Measurements from ENCODE around the gene SLC7A5.
"Not testable (repeated sequence)": the region's sequence is repeated elsewhere in the genome, so short reads cannot be mapped to it uniquely, and the experiment has no call there.

Gene SLC7A5

DNA sequence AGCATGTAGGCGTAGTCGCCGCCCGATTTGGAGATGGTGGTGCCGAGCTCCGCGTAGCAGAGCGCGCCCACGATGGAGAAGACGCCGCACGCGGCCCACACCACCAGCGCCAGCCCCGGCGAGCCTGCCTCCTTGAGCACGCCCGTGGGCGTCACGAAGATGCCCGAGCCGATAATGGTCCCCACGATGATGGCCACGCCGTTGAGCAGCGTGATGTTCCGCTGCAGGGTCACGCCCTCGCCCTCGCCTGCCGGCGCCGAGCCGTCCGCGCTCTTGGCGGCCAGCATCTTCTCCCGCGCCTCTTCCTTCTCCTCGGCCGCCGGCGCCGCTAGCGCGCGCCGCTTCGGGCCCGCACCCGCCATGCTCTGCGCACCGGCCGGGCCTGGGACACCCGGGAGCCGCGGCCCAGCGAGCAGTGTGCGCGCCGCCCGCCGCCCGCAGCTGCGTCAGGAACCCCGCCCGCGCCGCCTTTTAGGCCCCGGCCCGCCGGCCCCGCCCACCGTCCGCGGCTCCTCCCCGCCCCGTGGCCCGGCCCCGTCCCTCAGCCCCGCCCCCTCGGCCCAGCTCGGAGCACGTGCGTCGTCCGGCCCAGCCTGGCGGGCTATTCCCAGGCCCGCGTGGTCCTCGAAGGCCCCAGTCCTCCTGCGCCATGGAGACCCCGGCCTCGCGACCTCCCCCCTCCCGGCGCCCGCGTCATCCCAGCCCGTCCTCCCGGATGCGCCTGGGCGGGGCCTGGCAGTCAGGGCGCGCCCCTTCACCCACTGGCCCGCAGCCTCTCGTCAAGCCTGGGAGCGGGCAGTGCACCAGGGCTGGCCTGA, at the start of gene SLC7A5:
SLC7A5 (minus strand) TSS at position 447 of the 818 bp plus-strand sequence; CDS start at position 362, 85 bp downstream.
- not testable (repeated sequence) for DNase-seq (ENCODE audit: low spot score)

DNA sequence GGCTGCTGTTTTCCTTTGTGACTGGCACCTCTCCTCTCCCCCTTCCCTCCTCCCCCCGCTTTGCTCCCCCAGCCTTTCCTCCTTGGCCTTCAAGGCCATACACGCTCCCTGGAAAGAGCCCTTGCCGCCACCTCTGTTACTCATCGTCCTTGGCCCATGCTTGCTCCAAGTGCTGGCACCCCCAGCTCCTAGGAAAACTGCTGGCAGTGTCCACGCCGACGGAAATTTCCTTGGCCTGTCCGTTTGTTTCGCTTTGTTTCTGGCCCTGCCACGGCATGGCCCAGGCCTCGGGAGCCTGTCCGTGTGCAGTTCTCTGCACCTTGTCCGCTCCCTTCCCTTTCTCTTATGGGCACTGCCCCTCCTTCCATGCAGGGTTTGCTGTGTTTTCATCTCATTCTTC, 49.0 kb upstream of the SLC7A5 start:
- DNase-seq (ENCODE audit: low spot score): no peak

DNA sequence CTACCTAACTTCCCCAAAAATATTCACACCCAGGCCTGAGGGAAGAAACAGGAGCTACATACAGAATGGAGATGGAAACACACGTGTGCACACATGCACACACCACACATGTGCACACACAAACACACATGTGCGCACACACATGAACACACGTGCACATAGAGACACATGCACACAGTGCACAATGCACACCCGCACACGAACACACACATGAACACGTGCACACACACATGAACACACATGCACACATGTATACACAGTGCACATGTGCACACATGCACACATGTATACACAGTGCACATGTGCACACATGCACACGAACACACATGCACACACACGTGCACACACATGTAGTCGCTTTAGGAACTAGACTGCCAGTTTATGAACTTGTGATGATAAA, 48.2 kb upstream of the SLC7A5 start:
- no peak for DNase-seq (ENCODE audit: low spot score)

DNA sequence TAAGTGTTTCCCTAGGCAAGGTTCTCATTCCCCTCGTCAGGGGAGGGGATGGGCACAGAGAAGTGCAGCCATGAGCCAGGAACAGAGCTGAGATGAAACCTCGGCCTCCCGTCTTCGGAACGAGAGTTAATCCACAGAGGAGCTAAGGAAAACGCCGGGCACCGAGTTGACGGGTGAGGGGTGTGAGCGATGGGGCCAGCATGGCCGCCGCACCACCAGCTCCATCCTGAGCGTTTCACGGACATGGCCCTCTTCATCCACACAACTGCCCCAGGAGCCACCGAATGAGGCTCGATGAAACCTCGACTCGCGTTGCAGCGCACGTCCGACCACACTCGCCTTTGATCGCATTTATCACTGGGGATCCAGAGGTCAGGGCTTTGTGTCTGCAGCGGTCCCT, 45.5 kb upstream of the SLC7A5 start:
- no peak for DNase-seq (ENCODE audit: low spot score)

DNA sequence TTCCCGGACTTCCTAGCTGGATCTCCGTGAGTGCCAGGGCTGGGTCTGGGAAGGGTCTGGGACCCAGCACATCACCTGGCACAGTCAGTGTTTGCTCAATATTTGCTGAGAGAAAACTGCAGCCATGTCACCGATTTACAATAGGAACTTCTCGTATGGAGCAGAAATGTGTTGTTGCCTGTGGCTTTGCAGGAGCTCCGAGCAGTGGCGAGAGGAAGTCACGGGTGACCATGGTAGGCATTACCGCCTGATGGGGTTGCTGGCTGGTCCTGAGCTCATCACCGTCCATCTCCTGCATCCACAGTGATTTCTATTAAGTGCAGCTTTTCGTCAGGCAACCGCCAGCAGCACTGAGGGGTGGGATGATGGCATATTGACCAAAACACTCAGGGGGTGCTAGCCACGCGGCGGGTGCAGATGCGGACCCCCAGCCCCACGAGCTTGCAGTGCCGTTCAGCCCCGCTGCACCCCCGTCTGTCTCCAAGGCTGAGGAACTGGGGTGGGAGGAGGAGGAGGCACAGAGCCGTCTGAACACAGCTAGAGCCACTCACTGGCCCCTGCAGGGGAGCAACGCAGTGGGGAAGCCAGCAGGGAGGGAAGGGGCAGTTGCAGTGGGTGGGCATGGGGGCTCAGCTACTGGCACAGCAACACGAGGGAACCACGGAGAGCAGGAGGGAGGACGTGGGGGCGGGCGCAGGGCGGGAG, 44.9 kb upstream of the SLC7A5 start:
- not testable (repeated sequence) for DNase-seq (ENCODE audit: low spot score)

DNA sequence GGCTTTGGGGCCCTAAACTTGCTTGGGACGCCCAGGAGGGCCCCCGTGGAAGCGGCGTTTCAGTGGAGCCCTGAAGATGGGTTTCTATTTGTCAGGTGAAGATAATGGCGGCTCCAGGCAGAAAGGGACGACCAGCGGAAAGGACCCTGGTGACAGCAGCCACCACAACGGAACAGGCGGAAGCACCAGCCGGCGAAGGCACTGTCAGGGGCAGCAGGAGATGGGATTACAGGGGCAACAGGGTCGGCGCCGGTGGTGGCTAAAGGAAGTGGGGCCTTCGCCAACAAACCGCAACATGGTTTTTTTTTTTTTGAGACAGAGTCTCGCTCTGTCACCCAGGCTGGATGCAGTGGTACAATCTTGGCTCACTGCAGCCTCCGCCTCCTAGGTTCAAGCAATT, 43.4 kb upstream of the SLC7A5 start:
- DNase-seq (ENCODE audit: low spot score): not testable (repeated sequence)

DNA sequence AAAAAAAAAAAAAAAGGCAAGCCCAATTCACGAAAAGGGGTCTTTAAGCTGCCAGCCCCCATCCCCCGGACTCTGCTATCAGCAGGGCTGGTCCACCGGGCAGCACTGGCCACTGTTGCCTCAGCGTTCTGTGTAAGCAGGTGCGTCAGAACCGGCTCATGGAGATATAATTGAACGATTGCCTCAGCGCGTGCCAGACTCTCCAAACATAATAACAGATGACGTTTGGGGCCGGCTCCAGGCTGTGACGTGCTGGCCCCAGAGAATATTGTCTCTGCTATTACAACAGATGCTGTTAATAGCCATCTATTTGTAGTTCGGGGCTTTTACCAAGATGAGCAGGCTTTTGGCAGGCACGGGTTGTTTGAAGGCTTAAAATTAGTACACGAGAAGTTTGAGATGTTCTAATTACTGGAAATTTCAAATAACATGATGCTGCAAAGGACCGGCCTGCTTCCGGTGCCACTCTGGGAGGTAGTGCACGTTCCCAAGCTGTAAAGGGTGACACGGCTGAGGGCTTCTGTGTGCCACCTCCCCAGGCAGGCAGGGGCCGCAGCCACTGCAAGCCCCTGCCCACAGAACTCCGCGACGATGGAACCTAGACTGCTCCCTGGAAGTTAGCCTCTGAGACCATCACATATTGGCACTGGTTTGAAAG, 41.9 kb upstream of the SLC7A5 start:
- not testable (repeated sequence) for DNase-seq (ENCODE audit: low spot score)

DNA sequence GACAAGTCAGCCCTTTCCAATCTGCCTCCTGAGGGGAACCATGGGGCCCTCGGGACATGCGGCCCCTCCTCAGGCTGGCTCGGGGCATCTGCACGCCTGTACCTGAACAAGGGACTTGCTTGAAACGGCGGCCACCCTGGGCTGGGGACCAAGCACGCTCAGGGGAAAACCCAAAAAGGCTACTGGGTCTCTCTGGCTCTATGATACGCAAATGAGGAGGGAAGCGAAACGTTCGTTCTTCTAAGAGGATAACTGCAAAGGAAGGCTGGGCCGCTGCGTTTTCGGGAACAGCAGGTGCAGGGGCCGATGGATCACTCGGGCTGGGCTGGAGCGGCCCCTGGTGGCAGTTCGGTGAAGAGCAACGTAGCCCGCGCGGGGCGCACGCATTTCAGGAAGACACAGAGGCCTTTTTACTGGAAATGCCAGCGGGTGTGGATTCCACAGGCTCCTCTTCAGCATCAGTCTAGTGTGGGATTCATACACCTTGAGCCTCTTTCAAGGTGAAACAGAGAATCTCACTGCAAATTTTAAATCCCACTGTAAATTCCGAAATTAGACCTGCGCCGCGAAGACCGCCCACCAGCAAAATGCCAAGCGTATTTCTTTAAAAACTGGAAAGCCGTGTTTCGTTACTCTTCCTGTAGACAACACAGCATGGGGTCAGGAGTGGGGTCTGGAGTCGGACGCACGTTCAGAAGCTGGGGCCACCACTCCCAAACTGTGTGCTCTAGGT, 40.1 kb upstream of the SLC7A5 start:
- DNase-seq (ENCODE audit: low spot score): peak; percentile 93

DNA sequence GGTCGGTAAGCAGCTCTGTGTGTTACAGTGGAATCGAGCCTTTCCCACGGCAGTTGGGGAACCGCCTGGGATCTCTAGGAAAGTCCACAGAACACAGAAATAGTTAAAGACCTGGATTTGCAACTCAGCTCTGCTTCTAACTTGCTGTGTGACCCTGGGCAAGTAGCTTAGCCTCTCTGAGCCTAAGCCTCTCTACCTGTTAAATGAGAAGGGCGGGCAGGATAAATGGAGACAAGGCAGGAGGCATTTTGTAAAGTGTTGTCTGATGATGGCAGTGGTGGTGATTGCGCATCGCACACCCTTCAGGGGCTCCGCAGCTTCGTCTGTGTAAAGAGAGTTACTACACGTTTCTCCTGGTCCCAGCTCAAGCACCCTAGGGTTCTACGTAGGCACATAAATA, 38.8 kb upstream of the SLC7A5 start:
- DNase-seq (ENCODE audit: low spot score): not testable (repeated sequence)

DNA sequence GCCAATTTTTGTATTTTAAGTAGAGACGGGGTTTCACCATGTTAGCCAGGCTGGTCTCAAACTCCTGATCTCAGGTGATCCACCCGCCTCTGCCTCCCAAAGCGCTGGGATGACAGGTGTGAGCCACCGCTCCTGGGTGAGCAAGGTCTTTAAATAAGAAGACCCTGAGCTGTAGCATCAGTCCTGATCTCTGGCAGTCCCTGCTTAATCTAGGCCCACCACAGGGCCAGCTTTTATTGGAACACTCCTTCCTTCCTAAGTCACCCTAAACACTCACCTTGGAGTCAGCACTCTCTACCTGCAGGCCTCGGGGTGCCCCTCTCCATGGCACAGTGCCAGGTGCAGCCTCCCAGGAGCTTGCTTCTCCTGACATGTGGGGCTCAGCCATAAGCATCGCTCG, 36.2 kb upstream of the SLC7A5 start:
- not testable (repeated sequence) for DNase-seq (ENCODE audit: low spot score)

DNA sequence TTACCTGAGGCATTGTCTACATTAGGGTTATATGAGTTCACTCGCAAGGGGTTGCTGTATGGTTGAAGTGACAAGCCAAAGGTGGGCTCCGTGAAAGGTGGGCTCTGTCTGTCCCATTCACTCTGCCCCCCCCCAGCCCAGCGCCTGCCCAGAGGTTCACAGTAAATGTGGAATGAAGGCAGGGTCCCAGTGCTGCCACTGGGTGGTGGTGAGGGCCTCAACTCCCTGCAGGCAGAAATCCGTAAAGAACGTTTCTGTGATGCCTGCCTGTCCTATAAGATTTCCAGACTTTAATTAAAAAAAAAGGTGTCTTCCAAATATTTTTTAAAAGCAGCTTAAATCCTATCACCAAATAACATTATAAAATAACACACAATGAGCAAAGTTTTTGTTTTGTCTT, 35.7 kb upstream of the SLC7A5 start:
- not testable (repeated sequence) for DNase-seq (ENCODE audit: low spot score)

DNA sequence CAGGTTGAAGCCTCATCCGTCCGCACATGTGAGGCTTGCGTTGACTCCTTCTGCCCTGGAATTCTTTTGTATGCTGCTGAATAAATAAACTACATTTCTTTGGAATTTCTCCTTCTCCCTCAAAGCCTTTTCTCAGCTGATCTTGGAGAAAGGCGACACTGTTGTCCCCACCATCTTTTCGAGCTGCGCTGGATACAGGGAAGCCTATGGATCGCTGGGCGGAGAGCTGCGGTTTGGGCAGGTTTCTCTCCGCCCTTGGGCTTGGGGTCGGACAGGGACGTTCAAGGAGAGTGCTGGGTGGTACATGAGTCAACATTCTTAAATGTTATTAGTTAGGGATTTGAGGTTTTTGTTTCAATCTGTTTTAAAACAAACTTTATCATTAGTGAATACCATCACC, 31.2 kb upstream of the SLC7A5 start:
- DNase-seq (ENCODE audit: low spot score): not testable (repeated sequence)

DNA sequence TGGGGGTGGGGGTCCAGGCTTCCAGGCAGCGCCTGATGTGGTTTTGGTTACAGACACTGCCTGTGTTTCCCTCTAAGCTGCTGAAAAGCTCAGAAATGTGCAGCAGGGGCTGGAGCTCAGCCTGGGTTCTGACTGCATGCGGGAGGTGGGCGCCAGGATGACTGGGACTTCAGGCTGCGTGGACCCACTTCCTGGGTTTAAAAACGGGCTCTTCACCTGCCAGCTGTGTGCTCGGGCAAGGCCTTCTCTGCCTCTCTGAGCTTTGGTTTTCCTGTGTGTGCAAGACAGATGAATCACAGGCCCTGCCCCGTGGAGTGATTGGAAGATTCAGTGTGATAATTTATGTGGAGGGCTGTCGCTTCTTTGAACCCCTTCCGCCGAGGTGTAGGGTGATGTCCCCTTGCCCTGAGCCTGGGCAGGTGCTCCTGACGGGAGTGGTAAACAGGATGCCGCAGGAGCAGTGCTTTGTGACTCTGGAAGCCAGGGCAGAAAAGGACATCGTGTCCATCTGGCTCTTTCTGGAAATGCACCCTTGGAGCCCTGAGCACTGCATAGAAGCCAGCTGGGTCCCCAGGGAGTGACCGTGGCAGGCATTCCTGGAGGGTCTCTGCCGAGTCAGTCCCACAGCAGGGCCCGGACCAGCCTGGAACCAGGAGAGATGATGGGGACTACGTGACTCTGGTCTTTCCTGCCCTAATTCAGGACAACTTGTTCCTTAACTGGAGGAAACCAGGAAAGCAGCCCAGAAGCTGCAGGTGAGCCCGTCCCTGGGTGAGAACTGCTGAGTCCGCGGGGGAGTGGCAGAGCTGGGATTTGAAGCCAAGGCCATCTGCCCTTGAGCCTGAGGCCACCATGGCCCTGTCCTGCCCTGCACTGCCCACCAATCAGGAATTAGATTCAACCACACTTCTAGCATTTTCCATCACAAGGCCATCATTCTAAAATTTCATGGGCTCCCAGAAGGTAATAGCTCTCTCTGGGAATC, 28.5 kb upstream of the SLC7A5 start:
- no peak for DNase-seq (ENCODE audit: low spot score)

DNA sequence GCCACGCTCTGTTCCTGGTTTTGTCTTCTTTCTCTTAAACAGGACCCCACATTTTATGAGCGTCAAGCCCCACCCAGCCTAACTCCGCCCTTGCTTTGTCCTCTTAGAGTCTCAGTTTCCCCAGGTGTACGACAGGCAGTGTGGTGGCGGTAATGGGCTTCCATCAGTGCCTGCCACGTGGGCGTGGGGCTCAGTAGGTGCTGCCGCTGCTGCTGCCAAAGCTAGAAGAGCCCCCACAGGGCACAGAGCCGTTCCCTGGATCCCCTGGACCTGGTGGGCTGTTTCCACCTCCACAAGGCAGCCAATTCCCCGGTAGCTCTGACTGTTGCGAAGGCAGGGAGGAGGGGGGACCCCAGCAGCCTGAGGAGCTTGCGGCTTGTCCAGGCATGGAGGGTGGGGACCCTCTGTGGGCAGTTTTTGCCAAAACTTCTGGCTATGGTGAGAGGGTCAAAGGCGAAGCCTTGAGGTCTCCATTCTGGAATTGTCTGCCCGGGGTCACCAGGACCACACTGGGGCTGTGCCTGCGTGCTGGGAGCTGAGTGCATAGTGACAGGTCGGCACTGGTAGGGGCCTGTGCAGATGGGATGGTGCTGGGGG, 27.7 kb upstream of the SLC7A5 start:
- not testable (repeated sequence) for DNase-seq (ENCODE audit: low spot score)

DNA sequence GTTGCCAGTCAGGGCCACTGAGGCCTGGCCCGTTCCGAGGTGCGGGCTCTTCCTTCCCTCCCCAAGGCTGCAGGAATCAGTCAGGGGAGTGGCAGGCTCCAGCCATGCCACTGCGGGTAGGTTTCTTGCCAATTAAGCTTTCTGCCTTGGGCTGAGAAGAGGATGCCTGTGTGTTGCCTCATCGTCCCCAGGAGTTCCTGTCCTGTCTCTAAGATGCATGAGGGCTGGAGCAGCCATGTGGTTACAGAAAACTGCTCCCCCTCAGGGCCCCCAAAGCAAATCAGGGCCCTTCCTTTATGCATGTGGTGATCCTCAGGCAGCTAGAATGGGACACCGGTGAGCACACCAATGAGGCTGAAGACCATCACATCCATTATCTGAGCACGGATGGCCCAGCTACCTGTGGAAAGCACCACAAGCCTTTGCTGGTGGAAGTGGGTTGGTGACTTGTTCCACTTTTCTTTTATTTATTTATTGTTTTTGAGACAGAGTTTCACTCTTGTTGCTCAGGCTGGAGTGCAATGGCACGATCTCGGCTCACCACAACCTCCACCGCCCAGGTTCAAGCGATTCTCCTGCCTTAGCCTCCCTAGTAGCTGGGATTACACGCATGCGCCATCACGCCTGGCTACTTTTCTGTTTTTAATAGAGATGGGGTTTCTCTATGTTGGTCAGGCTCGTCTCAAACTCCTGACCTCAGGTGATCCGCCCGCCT, 27.0 kb upstream of the SLC7A5 start:
- DNase-seq (ENCODE audit: low spot score): not testable (repeated sequence)

DNA sequence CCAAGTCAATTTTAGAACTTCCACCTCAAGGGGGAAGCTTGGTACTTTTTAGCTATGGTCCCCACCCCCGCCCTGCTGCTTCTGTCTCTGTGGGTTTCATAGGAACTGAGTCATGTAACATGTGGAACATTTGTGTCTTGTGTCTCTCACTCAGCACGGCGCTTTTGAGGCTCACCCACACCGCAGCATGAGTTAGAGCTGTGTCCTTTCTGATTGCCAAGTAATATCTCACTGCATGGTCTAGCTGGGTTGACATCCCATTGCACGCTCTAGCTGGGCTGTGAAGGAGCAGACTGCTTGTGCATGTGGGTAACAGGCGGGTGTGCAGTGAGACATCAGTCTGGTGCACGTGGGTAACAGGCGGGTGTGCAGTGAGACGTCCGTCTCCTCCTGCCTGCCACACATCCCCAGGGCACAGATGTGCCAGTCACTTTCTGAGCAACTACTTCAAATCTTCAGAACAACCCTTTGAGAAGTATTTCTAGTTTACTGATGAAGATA, 26.4 kb upstream of the SLC7A5 start:
- no peak for DNase-seq (ENCODE audit: low spot score)

DNA sequence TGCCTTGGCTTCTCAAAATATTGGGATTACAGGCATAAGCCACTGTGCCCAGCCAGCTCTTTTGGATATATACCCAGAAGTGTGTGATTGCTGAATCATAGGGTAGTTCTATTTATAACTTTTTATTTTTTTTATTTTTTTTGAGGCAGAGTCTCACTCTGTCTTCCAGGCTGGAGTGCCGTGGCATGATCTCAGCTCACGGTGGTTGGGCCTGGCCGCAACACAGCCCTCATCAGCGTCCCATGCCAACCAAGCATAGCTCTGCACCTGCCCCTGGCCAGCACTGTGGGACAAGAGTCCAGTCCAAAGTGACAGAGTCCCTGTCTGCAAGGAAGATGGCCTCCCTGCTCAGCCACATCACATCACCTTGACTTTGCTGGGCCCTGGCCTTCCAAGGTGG, 24.7 kb upstream of the SLC7A5 start:
- not testable (repeated sequence) for DNase-seq (ENCODE audit: low spot score)

DNA sequence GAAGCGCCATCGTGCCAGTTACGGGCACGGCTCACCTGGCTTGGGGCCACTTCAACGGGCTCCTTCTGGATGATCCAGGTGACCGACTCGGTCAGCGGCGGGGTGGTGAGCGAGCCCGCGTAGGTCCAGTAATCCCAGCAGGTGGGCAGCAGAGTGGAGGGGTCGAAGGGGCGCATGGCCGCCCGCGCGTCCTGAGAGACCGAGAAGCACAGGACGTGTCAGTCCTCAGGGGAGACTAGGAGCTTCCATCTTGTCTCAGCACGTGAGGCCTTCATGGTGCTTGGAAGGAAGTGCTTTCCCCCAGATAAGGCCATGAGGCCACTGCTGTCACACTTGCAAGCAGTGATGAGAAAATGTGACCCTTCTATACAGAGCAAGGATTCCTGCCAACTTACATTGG, 22.5 kb upstream of the SLC7A5 start:
- DNase-seq (ENCODE audit: low spot score): no peak

DNA sequence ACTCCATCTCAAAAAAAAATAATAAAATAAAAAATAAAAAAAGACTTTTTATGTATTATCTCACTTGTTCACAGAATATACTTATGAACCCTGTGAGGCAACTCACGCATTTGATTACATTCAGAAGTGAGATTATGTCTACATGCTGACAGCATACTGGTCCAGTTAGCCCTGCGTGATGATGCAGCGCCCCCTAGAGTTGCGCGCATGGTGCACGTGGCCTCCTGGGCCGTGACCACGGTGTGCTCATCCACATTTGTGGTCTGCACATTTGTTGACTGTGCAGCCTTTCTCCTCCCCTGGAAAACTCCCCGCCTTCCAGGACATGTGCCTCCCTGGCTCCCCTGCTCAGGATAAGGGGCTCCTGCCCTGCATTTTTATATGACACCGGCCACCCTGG, 20.5 kb upstream of the SLC7A5 start:
- DNase-seq (ENCODE audit: low spot score): not testable (repeated sequence)

DNA sequence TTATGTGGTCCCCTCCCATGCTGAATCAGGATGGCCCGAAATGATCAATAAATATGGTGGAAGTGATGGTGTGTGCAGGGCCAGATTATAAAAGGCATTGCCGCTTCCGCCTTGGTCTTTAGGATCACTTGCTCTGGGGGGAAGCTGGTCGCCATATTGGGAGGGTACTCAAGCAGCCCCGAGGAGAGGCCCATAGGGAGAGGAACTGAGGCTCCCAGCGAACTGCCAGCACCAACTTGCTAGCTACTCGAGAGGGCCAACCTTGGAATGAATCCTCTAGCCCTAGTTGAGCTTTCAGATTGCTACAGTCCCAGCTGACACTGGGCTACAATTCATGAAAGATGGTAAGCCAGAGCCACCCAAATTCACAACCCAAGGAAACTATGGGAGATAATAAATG, 19.0 kb upstream of the SLC7A5 start:
- not testable (repeated sequence) for DNase-seq (ENCODE audit: low spot score)
